Stimulated activated CD4-positive, alpha-beta T cell treated with anti-CD3 and anti-CD28 coated beads, Interleukin-2, amount 100 ng/mL, for 48 hours (primary cell): ENCODE data around the gene MLLT10.

Experiments used
- DNase-seq, 2 donors: peaks; one replicate each; pipeline ENCODE4 v3.0.0-alpha.2; 2020

MLLT10 gene

DNA sequence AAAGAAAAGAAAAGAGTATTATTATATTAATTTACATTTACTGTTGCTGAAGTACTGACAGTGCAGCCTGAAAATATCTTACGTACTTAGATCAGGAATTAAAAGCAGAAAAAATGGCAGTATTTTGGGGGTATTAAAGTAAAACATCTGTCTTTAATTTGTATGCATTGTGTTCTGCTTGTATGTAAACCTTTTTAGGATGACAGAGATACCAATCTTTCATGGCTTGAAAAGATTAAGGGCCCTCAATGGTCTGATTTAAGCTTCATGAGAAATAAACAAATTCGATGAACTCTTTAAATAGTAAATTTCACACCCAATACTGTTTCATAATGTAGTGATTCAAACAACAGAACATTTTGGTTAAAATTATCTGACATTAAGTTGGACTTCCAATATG is 116.3 kb downstream of the MLLT10 start:
- no peak for DNase-seq

DNA sequence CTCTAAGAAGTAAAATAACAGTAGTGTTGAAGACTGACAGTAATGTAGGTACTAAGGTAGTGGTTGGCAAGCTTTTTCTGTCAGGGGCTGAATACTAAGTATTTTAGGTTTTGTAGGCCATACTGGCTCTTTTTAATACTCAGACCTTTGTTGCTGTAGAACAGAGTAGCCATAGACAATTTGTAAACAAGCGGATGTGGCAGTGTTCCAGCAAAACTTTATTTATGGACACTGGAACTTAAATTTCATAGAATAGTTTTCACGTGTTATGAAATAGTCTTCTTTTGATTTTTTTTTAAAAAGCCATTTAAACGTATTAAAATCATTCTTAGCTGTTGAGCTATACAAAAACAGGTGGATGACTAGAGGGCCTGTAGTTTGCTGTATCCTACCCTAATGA is 121.2 kb downstream of the MLLT10 start:
- no peak for DNase-seq

DNA sequence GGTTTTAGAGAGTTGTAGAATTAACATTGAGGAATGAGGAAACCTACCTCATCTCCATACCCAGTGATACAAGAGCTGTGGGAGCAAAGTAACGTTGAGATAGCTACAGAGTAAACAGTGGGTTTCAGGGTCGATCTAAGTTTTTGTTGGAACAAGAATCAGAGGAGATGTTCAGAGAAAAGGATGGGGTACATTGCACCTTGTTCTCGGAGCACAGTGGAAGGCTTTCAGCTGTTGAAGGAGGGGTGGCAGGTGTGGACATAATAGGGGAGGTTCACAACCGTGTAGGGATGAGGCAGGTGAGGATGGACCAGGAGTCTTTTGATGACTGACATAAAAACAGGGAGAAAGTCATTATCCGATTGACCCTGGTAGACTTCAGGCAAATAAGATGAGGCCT is 121.7 kb downstream of the MLLT10 start:
- DNase-seq, result no peak

DNA sequence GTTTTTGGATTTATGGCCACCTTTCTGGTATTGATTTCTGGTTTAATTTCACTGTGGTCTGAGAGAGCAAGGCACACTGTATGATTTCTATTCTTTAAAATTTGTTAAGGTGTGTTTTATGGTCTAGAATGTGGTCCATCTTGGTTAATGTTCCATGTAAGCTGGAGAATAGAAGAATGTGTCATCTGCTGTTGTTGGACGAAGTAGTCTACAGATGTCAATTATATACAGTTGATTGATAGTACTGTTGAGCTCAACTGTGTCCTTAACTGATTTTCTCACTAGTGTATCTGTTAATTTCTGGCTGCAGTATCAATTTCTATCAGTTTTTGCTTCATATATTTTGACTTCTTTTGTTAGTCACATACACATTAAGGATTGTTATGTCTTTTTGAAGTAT is 127.1 kb downstream of the MLLT10 start:
- no peak for DNase-seq

DNA sequence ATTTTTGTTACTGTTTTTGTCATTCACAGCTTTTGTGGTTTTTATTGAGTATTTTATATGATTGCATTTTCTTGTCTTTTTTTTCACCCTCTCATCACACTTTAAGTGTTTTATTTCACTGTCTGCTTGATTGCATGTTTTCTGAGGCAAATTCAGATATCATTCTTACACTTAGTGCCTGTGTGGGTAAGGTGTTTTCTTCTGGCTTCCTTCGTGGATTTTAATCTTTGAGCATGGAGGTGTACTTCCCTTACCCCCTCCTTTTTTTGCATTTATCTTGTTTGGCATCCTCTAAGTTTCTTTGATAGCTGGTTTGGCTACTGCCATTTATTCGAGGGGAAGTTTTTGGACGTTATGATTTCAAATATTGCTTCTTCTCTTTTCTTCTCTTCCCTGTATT is 127.9 kb downstream of the MLLT10 start:
- no peak for DNase-seq

DNA sequence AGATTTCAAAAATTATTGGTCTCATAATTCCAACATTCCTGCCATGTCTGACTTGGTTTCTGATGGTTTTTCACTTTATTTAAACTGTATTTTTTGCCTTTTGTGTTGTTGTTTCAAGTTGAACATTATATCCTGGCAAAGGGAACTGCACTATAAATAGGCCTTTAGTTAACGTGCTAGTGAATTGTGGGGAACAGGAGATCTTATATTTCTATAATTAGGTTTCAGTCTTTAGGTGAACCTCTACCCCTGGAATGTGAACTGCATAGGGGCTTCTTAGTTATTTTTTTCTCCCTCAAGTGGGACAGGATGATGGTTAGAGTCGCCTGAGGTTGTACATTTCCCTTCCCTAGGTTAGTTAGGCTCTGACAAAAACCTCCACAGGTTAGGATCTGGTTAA is 128.6 kb downstream of the MLLT10 start:
- DNase-seq, result no peak

DNA sequence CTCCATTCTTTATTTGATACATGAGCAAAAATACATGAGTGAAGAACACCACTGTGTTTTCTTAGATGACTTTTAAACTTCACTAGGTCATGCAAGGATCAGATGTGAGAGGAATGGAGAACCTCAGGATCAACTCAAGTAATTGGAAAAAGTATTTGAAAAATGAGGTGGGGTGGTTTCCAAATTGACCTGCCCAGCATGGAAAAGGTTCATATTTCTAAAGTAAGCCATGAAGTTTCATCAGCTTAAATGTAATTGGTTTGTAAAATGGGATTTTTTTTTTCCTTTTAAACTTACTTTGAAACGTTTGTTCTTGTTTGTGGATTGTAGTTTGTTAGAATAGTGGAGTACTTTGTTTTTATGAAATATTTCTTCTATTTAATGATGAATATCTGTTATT is 134.8 kb downstream of the MLLT10 start:
- no peak for DNase-seq

DNA sequence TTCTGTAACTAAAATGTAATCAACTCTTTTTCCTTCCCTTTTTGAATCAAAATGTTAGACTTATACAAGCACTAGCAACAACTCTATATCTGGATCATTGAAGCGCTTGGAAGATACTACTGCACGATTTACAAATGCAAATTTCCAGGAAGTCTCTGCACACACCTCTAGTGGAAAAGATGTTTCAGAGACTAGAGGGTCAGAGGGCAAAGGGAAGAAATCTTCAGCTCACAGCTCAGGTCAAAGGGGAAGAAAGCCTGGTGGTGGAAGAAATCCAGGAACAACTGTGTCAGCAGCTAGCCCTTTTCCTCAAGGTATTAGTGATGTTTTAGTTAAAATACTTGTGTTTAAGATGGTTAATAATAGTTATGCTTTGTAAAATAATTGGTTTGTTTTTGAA is 136.4 kb downstream of the MLLT10 start:
- no peak for DNase-seq

DNA sequence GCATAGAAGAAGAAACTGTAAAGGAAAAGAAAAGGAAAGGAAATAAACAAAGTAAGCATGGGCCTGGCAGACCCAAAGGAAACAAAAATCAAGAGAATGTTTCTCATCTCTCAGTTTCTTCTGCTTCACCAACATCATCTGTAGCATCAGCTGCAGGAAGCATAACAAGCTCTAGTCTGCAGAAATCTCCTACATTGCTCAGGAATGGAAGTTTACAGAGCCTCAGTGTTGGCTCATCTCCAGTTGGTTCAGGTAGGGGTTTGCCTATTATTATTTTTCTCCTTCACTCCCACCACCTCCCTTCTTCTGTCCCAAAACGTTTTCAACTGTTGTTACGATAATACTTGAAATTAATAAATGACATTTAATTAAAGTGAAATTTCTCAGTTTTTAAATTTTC is 139.6 kb downstream of the MLLT10 start:
- no peak for DNase-seq

DNA sequence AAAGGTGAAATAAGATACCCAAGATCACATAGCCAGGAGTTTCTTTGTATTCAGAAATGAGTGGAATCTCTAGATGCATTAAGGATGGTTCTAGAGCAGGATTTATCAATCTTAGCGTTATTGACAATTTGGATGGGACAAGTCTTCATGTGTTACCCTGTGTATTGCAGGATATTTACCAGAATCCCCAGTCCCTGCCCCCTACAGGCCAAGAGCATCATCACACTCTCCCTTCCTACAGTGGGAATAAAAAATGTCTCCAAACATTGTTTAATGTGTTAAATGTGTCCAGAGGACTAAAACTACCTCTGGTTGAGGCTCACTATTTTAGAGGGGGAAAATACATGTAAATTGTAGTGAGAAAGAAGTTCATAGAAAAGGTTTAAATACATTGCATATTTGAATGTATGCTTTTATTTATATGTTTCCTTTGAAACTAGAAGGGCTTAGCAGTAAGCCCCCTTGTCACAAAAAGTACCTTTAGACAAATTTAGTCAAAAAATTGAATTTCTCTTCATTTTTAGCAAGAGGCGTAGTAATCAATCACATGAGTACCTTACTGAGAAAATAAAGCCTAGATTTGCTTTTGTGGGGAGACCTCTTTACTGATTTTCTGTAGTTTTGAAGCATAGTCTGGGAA is 141.2 kb downstream of the MLLT10 start:
- DNase-seq, result peak; percentile 7 to 23

DNA sequence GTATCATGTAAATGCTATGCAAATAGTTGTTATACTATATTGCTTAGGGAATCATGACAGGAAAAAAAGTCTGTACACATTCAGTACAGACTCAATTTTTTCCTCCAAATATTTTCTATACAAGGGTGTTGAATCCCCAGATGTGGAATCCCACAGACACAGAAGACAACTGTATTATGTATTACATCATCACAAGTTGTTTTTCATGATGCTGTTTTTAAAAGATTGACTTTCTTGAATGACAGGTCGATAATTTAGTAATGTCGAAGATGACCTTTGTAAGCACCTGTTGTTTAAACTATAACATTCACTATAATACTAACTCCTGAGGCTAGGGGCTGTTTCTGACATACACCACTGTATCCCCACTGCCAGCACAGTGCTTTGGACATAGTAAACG is 143.5 kb downstream of the MLLT10 start:
- DNase-seq, result no peak

DNA sequence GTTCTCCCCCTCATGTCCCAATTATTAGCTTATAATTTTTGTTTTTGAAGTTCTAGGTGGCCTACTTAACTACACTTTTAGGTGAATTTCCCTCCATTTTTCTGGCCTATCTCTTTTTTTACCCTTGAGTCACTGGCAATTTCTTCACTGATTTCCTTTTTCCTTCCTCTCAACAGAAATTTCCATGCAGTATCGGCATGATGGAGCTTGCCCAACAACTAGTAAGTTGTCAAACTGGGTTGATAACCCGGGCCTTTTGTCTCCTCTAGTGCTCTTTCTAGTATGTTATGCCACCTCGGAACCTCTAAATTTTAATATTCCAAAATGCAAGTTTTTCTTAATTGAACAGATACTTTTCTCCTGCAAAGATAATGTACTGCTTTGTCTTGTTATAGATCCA is 147.1 kb downstream of the MLLT10 start:
- DNase-seq, result no peak

DNA sequence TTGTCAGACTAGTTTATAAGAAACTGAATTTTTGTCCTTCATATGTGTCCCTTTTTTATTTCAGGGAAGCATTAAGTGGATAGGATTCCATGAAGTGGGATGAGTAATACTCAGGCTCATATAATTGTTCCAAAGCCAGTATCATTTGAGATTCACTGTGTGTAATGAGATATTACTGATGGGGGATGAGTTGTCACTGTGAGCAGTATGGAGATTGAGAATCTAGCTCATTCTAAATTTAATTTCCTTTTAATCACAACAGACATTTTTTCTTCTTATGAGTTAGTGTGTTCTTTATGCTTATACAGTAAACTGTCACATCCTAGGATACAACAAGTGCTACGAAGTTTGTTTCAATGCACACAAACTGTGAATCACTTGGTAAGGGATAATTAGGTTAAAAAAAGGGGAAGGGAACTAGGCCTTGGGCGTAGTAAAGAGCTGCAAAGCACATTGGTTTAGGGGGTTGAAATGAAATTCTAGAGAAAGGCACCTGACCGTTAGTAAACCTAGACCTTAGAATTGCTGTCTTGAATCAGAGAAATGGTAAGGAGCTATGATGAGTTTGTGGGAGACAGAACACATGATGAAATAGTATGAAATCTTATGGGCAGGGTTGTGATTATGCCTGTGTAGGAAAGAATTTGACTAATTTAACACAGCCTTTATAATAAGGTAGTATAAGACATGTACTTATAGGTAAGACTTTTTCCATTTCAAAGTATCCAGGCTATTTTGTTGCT is 153.4 kb downstream of the MLLT10 start:
- DNase-seq, result no peak

DNA sequence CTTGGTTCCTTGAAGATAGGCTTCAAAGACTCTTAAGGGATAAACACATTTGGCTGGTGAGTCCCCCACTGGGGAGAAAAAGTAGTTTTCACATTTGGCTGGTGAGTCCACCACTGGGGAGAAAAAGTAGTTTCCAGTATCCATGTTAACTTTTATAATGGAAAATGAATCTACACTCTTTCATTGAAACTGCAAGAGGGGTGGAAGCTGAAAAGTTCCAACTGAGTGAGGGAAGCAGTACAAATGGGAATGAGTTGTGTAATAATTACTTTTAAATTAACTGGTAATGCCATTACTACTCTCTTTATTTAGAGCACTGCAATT is 153.9 kb downstream of the MLLT10 start:
- DNase-seq, result no peak

DNA sequence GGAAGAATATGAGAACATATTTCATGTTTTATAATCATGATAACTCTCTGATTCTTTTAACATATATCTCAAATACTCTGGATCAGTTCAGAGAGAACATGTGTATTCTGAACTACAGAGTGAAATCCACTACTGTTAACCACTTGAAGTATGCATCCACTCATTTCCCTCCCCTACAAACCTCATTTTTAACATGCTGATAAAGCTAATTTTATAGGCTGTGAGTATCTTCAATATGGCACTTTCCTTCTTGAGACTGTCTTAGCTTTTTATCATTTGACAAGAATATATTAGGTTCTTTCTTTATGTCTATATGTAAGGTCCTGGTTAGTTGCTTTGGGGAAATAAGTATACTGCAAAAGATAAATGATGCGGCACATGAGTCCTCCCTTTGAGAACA is 154.8 kb downstream of the MLLT10 start:
- no peak for DNase-seq

DNA sequence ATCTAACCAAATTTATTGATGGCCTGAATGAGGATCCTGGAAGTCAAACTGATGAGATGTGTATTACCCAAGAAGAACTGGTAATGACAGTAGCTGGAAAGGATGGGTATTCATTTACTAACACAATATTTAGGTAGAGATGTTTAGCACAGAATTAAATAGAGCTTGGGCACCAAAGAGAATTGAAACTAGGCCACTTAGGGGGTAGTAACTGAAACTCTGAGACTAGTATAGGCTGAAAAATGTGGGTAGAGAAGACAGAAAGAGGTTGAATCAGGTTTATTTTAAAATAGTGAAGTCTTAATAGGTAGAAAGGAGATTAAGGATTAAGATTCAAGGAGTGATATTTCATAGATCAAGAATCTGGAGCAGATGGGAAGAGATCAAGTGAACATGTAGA is 155.8 kb downstream of the MLLT10 start:
- no peak for DNase-seq

DNA sequence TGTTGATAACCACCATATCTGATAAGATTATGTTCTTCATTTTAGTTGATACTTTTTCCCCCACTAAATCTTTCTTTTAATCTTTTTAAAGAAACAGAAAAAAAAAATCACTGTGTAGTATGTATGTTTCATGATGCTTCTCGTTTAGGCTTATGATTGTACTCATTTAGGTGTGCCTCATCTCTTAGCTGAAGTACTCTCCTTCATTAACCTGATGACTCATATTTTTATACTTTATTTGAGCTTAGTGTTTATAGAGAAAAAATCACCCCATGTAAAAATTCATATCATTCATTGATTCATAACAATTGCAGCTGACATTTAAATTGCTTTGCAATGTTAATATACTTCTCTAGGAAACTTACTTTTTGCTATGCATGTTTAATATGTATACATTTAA is 158.9 kb downstream of the MLLT10 start:
- DNase-seq, result no peak

DNA sequence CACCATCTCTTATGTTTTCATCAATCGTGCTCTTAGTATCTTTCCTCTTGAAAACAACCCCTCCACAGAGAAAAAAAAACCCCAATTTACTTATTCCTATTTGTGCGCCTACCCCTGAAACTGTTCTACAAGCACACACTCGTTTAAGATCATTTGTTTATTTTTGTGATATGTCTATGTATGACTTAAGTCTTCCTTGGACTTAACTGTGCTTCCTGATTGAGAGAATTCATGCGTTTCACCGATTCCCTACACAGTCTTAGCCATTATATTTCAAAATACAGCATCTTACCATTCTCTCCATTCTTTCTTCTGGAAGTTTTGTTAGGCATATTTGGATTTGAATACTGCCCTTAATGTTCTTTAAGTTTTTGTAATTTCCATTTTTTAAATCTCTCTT is 159.4 kb downstream of the MLLT10 start:
- DNase-seq, result no peak

DNA sequence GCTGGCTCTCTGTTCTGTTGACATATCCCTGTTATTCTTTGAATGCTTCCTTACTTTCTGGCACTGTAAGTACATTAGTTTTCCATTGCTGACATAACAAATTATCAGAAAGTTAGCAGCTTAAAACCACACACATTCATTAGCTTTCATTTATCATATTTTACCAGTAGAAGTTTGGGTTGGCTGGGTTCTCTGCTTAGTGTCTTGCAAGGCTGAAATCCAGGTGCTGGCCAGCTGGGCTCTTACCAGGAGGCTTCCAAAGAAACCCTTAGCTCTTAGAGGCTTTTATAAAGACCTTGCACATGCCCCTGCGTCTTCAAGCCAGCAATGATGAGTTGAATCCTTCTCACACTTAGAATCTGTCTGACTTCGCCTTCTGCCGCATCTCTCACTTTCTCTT is 160.6 kb downstream of the MLLT10 start:
- DNase-seq, result no peak

DNA sequence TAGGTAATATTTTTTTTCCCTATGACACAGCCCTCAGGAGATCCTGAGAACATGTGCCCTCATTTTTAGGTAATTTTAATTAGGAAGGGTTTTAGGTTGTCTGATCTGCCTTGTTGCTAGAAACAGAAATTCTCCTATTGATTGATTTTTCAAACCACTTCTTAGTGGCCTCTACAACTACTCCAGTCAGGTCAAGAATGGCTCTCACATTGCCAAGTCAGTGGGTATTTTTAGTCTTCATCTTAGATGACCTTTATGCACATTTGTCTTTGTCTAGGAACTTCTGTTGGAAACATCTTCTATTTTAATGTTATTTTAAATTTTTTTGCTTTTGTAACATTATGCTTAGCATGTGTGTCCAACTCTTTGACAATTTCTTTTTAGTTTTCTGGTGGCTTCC is 162.3 kb downstream of the MLLT10 start:
- DNase-seq, result no peak

DNA sequence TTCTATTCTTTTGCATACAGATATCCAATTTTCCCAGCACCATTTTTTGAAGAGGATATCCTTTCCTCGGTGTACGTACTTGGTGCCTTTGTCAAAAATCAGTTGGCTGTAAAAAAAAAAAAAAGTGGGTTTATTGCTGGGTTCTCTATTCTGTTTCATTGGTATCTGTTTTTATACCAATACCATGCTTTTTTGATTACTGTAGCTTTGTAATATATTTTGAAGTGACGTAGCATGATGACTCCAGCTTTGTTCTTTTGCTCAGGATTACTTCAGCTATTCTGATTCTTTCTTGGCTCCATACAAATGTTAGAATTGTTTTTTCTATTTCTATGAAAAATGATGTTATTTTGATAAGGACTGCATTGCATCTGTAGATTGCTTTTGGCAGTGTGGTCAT is 165.5 kb downstream of the MLLT10 start:
- no peak for DNase-seq

DNA sequence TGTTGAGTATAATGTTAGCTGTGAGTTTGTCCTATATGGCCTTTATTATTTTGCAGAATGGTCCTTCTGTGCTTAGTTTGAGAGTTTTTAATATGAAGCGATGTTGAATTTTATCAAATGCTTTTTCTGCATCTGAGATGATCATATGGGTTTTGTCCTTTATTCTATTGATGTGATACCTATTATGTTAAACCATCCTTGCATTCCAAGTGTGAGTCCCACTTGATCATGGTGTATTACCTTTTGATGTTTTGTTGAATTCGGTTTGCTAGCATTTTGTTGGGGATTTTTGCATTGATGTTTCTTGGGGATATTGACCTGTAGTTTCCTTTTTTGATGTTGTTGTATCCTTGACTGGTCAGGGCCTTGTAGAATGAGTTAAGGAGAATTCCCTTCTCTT is 166.4 kb downstream of the MLLT10 start:
- DNase-seq, result no peak

DNA sequence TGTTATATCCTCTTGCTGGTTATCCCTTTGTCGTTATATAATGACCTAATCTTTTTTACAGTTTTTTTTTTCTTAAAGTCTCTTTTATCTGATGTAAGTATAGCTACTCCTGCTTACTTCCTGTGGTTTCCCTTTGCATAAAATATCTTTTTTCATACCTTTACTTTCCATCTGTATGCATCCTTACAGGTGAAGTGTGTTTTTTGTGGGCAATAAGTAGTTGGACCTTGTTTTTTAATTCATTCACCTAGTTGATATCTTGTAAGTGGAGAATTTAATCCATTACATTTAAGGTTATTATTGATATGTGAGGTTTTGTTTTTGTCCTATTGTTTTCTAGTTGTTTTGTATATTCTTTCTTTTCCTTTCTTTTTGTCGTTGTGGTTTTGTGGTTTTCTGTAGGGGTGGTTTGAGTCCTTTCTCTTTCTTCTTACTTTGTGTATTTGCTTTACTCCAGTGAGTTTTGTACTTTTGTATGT is 168.6 kb downstream of the MLLT10 start:
- DNase-seq, result no peak

DNA sequence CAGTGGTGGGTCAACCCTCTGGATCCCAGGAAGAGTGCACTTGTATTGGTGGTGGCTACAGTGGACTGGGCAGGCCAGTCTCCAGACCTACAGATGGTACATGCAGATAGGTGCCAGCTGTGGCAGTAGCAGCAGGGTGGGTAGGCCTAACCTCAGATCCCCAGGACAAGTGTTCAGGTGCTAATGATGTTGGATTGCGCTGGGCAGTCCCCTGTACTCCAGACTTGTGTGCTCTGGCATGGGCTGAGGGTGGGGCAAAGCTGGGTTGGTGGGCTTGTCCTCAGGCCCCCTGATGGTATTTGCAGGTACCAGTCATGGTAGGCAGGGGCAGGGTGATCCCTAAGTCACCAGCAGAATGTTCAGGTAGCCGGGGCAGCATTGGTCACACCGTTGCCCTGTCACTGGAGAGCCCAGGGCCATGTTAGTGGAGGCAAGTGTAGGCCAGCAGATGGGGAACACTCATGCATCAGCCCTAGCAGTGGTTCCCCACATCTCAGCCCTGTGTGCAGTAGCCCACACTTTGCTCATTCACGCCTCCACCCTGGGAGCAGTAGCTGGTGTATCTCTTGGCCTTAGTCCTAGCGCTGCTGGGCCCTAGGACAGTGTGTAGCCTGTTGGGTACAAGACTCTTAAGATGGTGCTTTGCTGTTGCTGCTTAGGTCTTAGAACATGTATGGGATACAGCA is 171.3 kb downstream of the MLLT10 start:
- no peak for DNase-seq

DNA sequence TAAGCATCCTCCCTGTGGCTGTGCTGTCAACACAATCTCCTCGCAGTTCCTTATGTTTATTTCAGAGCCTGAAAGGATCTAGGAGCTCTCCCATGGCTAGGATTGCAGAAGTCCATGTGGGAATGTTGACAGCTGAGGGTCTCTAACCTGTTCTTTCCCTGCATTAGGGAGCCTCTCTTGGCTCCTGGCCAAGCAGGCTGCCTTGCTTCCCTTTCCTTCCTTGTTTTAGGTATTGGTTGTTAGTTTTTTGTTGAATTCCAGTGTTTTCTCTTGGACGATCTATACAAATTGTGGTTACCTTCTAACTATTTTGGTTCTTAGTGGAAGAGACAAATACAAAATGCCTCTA is 171.8 kb downstream of the MLLT10 start:
- no peak for DNase-seq
